HG03280 (cell line): ENCODE measurements around the gene GALNTL6.
"Not testable (repeated sequence)": the region's sequence is repeated elsewhere in the genome, so short reads cannot be mapped to it uniquely, and the experiment has no call there.

ENCODE experiments used
- ATAC-seq: cut with Tn5 transposase; IDR thresholded peaks from one replicate; pipeline ENCODE4 v1.9.1; 2021; ENCODE audit warnings: mild to moderate bottlenecking, moderate library complexity; ENCODE audit not compliant: unreplicated experiment

GALNTL6 gene

DNA sequence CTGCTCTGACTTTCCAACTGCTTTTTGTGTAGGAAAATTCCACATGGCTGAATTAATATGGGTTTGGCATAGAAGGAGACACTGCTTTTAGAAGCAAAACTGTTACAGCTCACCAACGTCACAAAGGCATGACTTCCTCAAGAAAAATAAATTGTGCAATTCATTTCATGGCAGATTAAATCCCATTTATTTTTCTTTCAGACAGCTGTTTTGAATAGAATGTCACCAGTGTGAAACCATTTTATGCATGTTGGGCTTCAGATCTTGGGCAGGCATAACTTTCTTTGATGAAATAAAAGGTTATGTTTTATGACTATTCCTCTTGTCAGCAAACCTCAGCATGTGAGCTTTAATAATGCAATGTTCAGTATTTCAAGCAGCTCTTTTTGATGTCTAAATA, 542.8 kb downstream of the GALNTL6 start:
- ATAC-seq, result no peak

DNA sequence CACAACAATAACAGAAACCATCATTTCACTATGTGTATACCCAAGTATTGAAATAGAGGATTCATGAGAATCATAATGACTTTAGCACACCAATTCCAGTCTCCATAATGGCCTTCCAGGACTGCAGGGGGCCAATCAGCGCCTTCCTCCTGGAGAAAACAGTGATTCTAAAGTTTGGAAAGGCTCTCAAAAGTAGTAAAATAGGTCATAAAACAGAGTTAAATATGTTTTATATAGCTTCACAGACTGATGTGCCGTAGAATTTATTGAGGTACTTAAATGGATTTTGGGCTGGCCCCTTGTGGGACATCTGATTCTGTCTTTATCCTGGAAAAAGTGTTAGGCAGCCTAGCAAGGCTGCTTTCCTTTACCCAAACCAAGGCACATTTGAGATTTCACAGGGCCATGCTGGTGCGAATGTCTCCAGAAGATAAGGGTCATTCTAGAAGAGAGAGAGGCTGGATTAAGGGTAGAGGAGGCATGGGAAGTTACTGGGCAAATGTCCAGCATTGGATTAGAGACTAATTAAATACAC, 543.9 kb downstream of the GALNTL6 start:
- no peak for ATAC-seq

DNA sequence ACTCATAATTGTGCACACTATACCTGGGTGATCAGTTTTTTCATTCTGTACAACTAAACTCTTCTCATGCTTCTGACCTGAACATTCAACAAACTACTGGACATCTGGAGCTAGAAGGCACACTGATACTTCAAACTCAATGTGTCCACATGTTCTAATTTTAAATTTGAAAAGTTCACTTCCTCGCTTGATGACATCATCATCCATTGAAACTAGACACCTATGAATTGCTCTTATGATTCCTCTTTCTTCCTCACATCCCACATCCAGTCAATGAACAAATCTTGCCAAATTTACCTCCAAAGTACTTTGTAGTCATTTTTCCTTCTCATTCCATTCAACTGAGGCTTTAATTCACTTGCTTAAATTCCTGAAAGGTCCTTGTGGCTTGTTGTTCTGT, 549.4 kb downstream of the GALNTL6 start:
- ATAC-seq, result no peak

DNA sequence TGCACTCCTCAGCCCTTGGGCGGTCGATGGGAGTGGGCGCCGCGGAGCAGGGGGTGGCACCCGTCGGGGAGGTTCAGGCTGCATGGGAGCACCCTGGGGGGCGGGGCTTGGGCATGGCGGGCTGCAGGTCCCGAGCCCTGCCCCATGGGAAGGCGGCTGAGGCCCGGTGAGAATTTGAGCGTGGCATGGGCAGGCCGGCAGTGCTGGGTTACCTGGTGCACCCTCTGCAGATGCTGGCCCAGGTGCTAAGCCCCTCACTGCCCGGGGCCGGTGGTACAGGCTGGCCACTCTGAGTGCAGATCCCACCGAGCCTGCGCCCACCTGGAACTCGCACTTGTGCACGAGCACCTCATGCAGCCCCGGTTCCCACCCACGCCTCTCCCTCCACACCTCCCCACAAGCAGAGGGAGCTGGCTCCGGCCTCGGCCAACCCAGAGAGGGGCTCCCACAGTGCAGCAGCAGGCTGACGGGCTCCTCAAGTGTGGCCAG, 556.3 kb downstream of the GALNTL6 start:
- no peak for ATAC-seq

DNA sequence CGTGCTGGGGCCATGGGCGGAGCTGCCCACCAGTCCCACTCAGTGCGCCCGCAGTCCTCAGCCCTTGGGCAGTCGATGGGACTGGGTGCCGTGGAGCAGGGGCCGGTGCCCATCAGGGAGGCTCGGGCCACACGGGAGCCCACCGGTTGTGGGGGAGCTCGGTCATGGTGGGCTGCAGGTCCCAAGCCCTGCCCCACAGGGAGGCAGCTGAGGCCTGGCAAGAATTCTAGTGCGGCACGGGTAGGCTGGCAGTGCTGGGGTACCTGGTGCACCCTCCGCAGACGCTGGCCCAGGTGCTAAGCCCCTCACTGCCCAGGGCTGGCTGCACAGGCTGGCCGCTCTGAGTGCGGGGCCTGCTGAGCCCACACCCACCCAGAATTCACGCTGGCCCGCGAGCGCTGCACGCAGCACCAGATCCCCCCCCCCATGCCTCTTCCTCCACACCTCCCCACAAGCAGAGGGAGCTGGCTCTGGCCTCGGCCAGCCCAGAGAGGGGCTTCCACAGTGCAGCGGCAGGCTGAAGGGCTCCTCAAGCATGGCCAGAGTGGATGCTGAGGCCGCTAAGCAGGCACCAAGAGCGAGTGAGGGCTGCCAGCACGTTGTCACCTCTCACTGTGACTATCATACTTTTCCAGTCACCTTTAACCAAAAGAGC, 564.4 kb downstream of the GALNTL6 start:
- ATAC-seq, result no peak

DNA sequence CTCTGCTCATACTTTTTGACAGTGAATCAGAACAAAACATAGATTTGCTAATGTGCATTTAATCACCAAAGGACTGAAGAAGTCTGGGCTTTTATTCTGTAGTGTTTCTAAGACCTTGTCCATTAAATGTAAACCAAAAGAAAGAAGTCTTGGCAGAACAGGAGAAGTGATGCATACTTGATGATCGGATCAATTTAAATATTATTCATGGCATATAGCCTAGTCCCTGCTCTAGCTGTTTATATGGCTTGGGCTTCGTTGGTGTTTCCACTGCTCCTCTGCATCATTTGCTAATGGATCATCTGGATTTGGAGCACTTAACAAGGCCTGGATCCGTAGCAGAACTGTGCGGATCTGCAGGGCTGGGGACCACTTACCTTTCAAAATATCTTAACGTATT, 566.6 kb downstream of the GALNTL6 start:
- ATAC-seq, result no peak

DNA sequence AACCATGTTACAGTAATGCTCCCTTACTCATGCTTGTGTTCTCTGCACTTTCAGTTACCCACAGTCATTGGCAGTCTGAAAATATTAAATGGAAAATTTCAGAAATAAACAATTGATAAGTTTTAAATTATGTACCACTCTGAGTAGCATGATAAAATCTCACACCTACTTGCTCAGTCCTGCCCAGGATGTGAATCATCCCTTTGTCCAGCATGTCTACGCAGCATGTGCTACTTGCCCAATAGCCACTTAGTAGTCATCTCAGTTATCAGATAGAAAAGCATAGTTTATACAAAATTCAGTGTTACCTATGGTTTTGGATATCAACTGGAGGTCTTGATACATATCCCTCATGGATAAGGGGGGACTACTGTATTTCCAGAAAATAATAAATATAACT, 577.1 kb downstream of the GALNTL6 start:
- ATAC-seq, result no peak

DNA sequence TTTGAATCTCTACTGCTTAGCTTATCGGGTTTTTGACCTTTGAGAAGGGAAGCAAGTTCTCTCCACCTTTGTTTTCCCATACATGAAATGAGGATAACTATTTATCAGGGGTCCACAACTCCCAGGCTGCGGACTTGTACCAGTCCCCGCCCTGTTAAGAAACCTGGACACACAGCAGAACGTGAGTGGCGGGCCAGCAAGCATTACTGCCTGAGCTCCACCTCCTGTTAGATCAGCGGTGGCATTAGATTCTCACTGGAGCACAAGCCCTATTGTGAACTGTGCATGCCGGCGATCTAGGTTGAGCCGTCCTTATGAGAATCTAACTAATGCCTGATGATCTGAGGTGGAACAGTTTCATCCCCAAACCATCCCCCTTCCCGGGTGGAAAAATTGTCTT, 579.5 kb downstream of the GALNTL6 start:
- ATAC-seq, result no peak

DNA sequence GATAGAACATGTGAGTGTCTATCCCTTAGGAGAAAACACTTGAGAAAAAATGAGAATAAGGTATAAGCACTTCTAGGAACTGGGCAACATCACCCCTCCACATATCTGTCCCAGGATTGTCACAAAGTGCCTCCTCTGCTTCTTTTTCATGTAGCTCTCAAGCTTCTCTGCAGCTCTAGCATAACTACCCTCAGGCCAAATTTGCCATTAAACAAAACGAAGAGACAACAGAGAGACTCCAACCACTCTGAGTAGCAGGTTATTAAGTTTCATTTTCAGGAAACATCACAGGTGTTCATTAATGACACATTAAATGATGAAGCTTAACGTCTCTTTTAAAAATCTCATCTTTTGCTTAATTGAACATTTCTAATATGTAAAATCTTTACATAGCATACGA, 580.0 kb downstream of the GALNTL6 start:
- ATAC-seq, result no peak

DNA sequence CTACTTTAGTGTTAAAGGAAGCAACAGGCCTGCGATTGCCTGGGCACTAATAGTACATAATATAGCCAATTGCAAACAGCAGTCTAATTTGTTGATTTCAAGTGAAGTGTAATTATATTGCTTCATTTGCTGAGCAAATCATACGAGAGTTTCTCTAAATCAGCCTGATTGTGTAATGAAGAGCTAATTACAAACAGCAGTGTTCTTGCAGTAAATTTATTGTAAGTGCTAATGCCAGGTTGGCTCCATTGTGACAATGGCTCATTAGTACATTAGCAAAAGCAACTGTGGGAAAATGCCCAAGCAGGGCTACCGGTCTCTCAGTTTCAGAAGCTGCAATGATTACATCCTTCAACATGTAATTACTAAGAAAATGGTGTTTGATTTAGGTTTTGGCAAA, 591.5 kb downstream of the GALNTL6 start:
- ATAC-seq, result no peak

DNA sequence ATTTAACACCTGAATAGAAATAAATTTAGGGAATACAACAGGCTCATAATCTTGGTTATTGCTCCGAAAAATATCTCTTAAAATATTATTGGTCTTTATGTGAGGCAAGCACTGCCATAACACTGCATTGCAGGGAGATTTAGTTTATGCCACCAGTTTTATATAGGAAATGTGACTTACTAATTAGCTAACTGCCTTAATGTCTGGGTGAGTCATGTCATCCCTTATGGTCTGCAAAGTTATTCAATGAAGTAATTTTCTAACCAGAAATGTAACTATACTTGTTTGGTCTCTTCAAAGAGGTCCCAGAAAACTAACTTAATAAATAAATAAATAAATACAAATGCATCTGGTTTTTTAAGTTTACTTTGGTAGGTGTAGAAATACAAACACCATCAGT, 597.2 kb downstream of the GALNTL6 start:
- ATAC-seq, result no peak

DNA sequence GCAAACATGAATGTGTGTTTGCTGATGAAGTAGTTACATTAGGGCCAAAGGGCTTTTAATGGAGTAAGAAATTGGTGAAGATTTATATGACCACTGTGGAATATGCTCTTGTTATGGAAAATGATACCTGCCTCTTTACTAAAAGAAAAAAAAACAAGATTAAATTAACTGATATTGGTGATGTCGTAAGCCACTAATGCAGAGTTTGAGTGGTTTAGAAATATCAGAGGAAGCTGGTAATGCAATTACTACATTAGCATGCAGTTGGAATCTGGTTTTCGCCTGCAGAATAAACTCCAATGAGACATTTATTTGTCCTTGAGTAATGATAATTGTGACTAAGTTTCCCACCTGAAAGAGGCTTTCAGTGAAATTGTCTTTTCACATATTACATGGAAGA, 597.9 kb downstream of the GALNTL6 start:
- ATAC-seq, result no peak

DNA sequence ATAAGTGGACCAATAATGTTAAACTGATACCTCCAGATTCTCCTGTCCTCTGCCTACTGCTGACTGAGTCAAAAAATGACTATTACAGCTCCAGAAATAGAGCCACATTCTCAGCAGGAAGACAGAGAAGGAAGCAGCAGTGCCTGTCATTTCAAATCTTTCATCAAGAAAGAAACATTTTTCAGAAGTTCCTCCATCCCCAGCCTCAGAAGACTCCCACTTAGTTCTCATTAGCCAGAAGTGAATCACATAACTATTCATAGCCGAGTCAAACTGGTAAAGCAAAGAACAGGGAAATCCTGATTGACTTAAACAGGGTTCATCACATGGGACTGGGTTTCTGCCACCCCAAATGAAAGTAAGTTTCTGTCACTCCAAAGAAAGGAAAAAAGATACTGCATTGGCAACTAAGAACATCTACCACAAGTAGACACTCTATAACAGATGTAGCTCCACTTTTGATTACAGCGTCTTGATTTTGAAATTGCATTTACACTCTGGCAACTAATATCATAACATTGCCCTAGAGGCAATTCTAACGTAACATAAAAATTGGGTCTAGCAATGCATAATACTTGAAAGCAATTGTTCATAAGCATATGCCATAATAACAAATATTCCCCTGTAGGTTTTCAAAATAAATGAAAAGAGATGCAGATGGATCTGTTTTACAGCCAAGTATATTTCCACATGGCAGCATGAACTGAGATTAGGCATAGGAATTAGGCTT, 599.8 kb downstream of the GALNTL6 start:
- ATAC-seq, result no peak

DNA sequence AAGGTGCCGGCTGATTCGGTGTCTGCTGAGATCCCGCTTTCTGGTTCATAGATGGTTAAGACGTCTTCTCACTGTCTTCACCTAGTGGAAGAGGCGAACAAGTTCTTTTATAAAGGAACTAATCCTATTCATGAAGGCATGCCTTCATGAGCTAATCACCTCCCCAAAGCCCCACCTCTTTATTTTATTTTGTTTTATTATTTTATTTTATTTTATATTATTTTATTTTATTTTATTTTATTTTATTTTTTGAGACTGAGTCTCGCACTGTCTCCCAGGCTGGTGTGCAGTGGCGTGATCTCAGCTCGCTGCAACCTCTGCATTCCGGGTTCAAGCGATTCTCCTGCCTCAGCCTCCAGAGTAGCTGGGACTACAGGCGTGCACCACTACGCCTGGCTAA, 615.8 kb downstream of the GALNTL6 start:
- not testable (repeated sequence) for ATAC-seq

DNA sequence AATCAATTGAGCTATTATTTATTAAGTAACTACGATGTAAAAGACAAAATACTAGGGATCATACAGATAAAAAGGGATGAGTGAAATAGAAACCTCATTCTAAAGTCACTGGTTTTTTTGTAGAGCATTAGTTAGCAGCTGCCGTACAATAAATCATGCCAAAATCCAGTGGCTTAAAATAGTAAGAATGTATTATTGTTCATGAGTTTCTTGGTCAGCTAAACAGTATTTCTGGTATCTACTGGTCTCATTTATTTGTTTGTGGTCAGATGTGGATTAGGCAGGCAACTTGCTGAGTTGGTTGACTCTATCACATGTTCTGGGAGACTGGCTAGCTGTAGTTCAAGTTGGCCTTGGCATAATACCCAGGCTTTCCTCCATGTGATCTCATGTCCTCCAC, 667.3 kb downstream of the GALNTL6 start:
- no peak for ATAC-seq

DNA sequence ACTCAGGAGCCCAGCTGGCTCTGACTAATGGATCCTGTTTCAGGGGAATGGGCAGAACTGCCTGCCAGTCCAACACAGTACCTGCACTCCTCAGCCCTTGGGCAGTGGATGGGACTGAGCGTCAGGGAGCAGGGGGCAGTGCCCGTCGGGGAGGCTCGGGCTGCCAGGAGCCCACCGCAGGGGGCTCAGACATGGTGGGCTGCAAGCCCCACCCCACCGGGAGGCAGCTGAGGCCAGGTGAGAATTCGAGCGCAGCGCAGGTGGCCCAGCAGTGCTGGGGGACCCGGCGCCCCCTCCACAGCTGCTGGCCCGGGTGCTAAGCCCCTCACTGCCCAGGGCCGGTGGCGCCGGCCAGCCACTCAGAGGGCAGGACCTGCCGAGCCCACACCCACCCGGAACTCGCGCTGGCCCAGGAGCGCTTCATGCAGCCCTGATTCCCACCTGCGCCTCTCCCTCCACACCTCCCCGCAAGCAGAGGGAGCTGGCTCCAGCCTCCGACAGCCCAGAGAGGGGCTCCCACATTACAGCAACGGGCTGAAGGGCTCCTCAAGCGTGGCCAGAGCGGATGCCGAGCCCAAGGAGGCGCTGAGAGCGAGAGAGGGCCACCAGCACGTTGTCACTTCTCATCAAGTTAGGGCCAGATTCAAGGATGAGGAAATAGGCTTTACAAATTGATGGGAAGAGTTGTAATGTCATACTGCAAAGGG, 668.8 kb downstream of the GALNTL6 start:
- no peak for ATAC-seq

DNA sequence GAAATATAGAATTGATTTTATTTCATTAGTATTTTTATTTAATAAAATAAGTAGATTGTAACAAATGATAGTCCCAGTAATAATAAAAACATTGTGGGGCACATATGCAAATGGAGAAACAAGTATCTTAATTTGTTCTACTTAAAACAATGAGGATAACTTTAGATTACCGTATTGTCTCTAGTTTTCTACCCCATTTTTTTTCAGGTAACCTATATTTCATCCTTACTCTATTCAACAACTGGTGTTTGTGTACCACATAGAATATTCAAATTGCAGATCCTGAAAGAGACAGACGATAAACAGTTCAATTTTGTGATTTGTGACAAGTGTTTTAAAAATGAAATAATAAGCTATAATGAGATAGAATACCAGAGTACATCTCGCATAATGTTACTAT, 671.8 kb downstream of the GALNTL6 start:
- no peak for ATAC-seq

DNA sequence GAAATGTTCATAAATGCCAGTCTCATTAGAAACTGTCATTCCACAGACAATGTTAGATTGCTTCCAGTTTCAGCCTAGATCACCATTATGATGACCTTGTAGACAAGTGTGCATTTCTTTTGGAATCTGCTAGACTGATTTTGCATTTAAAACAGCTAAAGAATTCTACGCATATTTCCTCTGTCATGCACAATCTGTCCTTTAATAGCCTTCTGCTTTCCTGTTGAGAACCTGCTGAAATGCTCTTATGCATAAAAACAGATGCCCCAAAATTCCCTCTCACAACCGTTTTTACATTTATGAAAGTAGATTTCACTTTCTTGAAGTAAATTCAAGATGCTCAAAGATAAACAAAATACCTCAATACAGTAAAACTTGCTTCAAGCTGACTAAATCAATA, 673.3 kb downstream of the GALNTL6 start:
- no peak for ATAC-seq

DNA sequence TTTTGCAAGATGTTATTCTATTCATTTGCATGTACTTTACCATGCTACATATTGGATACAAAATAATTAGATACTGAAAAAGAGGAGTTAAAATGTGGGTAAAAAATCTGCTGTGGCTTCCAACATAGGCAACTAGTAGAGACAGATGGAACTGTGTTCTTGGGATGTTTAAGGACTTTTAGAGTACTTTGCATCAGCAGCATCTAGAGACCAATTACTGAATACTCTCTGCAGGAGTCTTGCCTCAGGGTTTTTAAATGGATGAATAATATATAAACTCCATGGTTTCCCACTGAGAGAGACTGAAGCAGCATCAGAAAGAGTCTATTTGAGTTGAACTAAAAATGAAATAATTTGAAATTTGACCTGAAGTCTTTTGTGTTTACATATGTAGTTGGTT, 676.7 kb downstream of the GALNTL6 start:
- no peak for ATAC-seq

DNA sequence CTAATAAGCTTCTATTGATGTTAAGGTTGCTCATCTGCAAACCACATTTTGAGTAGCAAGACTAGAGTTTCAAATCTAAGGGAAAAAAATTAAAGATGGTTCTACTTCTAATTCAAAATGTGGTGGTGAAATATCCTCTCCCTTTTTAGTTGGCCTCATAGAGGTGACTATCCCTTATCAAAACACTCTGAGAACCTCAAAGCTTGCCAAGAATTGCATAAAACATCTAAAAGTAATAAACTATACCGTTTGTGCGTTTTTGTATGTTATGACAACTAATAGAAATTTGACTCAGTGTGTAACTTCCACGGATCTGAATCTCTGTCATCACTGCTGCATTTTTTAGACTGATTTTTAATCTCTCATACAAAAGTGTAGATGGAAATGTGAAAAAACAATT, 682.6 kb downstream of the GALNTL6 start:
- no peak for ATAC-seq

DNA sequence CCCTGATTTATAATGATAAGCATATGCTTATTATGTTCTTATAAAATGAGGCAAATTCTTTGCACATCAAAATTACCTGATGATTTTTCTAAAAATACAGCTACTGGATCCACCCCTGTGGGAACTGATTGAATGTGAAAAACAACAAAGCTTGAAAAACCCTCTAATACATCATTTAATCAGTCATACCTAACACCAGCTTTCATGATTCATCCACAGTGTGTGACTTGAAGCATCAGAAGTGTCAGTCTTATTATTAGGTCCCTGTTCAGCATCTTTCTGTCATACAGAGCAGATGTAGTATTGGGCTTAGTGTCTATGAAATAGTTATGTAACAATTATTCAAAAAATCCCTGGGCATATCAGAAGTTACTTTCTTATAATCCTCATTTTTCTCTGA, 684.1 kb downstream of the GALNTL6 start:
- no peak for ATAC-seq

DNA sequence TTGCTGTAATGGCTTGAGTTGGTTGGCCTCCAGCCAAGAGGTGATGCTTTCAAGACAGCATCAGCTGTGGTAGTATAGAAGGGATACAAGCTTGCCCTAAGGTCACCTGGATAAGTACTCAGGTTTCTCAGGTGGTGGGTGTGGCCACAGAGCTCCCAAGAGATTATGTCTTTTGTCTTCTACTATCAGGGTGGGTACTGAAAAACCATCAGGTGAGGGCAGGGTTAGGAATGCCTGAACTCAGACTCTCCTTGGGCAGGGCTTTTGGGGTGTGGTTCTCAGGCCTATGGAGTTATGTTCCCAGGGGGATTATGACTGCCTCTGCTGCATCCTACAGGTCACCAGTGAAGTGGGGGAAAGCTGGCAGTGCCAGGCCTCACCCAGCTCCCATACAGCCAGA, 700.8 kb downstream of the GALNTL6 start:
- no peak for ATAC-seq
